NAMALWA (cell line): ENCODE data around the gene ZFAND2B.

Source experiments
- DNase-seq: peaks from one replicate; pipeline ENCODE4 v3.0.0-alpha.2; 2015; ENCODE audit warnings: low spot score

Gene ZFAND2B

DNA sequence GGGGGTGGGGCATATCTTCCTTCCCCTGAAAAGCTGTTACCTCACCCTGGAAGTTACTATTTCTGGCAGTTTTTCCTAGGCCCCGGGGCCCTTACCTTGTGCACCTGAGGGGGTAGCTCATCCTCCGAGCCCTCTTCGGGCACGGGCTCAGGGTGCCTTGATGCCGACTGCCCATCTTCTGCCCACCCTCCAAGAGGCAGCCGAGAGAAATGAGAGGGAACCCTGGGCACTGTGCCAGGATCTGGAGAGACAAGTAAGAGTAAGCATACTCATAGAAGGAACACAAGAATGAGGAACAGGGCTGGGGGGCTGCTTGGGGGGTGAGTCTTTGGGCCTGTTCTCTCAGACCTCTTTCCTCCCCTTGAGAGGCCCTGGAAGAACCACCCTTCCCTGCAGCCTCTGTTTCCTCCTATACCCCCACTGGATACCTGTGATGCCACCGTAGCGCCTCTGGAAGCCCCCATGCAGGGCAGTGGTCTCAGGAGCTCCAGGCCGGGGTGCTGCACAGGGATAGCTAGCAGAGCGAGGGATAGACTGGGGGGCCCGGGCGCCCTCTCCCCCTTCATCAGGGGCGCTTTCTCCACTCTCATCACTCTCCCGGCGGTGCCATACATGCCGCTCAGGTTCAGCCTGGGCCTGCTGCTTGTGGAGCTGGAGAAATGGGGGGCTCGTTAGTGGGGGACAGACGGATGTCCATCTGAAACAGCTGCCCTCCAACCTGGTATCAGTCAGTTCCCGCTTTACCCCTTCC lies 14.2 kb downstream of the ZFAND2B start:
- no peak for DNase-seq

DNA sequence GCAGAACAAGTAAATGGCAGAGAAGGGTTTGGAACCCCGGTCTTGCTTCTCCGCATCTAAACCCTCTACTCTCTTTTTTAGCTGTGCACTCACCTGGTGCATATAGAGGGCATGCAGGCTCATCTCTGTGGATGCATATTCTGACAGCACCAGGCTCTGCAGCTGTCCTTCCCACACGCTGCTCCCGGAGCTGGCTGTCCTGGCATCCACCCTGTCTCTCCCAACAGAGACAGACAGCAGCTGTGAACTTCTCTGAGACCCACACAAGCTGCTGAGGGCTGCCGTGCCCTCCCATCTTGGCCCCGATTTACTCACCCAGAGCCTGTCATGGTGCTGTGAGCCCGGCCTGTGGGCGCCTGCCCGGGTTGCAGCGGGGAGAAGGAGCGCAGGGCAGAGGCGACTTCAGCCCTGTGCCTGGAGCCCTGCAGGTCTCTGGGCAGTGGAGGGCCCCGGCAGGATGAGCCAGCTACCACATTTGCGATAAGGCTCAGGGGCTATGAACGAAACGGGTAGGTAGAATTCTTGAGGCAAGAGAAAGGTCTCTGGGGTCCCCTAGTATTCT lies 15.5 kb downstream of the ZFAND2B start:
- DNase-seq = no peak

DNA sequence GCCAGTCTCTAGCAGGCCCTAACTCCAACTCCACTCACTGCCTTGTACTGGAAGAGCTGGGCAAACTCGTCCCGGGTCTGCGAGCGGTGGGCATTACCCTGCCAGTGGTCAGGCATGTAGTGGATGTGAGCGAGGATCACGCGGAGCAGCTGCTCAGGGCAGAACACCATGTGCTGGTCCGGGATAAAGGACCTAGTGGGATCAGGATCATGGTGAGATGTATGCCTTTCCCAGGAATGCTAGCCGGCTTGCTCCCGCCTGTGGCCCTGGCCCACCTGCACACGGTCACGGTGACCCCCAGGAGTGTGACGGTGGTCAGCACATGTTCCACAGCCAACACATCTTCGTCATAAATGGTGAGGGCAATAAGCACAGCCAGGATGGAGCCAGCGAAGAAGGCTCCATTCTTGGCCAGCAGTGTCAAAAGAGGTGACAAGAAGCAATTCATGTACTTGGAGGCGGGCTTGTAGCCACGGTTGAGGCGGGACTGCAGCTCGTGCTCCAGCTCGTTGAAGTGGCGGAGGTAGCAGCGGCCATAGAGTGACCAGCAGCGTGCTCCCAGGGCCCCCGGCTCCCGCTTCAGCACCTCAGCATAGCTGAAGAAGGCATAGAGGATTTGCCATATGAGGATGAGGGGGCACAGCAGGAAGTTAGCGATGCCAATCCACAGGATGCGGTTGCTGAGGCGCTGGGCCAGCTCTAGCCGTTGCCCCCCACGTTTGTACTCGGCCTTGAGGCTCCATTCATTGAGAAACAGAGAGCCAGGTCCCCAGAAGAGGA lies 17.4 kb downstream of the ZFAND2B start:
- DNase-seq = no peak

DNA sequence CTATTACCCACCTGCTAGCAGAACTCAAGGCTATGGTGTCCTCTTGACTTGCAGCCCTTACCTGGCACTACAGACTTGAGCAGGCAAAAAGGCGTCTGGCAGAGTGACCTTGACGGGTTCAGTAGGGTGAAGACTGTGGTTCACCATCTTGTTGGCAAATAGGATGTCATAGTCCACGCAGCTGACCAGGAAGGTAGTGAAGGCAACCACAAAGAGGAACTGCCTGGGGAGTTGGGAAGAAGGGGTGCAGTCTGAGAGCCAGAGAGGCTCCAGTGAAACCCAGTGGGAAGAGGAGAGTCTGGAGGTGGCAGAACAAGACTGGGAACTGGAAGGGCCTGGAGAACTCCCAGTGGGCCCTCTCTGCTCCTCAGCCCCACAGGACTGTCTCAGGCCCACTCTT lies 18.8 kb downstream of the ZFAND2B start:
- no peak for DNase-seq

DNA sequence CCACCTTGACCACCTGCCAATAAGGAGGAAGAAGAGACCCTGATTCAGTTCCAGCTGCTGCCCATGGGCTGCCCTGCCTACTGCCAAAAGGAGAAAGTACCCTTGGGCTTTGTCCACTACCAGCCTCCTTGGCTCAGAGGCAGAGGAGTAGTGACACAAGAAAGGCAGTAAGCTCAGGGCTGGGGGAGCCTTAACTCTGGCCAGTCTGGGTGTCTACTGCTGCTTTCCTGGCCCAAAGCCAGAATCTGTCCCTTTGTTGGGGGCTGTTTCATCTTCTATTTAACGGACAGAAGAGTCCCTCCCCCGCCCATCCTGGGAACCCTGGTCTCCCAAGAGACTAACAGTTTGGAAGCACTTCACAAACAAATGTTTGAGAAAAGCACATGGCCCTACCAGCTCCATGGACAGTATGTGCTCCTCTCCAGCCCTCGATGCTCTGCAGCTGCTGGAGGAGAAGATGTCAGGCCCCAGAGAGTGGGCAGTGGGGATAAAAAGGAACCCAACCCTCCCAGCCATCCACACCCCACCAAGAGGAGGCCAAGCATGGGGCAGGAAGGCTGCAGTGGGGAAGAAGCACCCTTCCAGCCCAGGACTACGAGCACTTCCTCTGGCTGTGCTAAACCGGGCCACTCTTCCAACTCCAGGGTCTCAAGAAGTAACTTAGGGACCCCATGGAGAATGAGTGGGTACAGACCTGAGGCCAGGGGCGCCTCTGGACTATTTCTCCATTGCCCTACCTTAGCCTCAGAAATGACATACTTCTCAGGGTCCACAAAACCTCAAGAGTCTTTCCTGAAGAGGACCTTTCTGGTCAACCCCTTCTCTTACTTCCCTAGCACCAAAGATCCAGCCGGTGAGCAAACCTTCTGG lies 21.7 kb downstream of the ZFAND2B start:
- peak; percentile 34 for DNase-seq

DNA sequence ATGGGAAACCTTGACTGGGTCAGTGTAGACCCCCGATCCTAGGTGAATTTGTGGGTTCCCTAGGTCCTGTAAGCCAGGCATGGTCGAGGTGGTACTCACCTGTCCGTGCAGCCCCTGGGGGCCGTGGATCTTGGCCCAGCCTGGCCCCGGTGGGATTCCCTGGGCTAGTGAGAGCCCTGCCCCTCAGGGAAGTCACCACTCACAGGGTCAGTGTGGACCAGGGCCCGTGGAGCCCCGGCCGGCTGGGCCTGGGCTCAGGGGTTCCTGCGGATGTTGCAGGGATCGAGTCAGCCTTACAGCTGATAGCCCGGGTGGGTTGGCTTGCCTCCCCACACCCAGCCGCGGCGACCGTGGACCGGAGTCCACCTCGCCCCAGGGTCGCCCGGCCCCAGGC lies 22.3 kb downstream of the ZFAND2B start:
- no peak for DNase-seq

DNA sequence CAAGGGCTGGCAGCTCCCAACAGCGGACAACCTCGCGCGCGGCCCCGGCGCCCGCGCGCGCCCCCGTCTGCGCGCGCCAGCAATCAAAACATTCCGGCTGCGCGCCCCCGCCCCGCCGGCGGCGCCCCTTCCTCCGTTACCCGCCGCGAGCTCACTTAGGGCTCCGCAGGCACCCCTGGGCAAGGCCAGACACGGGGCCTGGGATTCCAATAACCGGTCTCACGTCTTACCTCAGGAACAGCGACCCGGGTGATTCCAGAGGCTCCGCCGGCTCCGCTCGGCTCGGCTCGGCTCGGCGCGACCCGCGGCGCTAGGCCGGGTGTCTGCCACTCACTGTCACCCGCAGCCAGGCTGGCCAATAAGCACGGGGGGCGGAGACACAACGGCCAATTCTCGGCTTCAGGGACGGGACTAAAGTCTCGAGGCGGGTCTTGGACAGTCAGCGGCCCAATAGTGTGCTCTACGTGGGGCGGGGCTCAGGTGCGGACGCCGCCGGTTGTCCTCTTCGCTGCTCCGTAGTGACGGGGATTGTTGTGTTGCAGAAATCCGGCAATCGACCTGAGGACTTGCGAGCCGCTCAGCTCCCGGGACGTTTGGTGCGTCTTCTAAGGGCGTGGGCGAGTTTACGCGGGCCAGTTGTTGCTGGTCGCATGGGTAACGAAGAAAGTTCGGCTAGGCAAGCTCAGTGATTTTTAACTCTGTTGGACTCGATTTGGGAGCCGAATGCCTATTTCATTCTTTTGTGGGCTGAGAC lies 22.9 kb downstream of the ZFAND2B start, which contains the start of the genes ANKZF1 and ATG9A:
TSS of gene ANKZF1 (plus strand) at position 502 of the 754 bp plus-strand sequence. CDS start 452 bp downstream, outside the sequence.
TSS of gene ATG9A (minus strand) at position 332 of the 754 bp plus-strand sequence. CDS start 1,612 bp downstream, outside the sequence.
- DNase-seq = peak; percentile 99

DNA sequence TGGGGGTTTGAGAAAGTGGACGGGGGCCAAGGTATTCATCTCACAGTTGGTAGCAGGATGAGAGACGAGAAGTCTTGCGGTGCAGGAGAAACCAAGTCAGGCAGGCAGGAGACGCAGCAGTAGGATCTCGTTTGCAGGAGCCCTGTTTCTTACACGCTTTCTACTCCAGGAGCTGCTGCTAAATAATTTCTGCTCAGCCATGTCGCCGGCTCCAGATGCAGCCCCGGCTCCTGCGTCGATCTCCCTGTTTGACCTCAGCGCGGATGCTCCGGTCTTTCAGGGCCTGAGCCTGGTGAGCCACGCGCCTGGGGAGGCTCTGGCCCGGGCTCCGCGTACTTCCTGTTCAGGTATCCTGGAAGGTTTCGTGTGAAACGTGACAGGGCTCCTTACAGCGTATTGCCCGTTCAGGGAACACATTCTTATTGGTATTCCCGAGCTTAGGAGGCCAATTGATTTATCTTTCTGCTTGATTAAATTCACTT lies 23.5 kb downstream of the ZFAND2B start:
- DNase-seq = peak; percentile 65

DNA sequence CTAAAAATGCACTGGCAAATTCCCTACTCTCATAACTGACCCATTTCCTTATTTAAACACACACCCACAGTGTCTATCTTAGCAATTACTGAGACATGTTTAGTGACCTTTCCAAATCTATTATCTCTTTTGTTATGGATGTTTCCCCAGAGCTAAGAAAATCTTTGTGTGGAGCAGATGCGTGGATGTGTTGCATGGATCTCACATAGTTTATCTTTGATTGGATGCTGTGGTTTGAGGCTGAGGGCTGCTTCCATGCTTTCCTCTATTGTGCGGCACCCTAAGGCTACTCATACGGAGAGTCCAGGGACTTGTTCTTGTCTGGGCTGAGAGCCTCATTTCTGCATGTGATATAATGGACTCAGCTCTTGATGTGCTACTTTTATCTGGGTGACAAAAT lies 27.7 kb downstream of the ZFAND2B start:
- no peak for DNase-seq

DNA sequence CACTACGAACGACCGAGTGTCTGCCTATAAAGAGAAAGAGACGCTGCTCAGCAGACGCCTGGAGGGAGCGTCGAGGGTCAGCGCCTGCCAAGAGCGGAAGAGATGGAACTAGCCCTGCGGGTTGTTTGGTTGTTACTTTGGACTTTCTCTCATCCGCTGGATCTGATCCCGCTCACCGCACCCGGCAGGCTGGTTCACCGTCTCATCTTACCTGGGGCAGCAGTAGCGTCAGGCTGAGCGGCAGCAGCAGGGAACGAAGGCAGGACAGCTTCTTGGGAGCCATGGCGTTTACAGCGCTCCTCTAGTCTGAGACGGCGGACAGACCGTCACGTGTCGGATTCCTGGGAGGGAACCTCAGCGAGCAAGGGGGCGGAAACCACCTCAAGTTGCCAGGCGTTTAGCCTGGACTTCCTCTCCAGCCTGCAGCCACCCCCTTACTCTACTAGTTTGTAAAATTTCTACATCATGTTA lies 36.7 kb downstream of the ZFAND2B start:
- DNase-seq = no peak

DNA sequence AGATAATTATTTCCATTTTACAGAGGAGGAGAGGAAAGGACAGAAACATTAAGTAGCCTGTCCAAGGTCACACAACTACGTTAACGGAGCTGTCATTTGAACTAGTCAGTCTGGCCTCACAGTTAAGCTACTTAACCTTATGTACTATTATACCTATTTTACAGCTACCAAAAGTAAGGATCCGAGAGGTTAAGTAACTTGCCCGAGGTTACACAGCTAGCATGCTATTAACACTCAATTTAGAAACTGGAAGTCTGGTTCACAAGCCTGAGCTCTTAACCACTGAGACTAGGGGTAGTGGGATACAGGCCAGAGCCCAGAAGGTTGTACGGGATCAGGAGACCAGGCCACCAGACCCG lies 38.2 kb downstream of the ZFAND2B start:
- DNase-seq = no peak

DNA sequence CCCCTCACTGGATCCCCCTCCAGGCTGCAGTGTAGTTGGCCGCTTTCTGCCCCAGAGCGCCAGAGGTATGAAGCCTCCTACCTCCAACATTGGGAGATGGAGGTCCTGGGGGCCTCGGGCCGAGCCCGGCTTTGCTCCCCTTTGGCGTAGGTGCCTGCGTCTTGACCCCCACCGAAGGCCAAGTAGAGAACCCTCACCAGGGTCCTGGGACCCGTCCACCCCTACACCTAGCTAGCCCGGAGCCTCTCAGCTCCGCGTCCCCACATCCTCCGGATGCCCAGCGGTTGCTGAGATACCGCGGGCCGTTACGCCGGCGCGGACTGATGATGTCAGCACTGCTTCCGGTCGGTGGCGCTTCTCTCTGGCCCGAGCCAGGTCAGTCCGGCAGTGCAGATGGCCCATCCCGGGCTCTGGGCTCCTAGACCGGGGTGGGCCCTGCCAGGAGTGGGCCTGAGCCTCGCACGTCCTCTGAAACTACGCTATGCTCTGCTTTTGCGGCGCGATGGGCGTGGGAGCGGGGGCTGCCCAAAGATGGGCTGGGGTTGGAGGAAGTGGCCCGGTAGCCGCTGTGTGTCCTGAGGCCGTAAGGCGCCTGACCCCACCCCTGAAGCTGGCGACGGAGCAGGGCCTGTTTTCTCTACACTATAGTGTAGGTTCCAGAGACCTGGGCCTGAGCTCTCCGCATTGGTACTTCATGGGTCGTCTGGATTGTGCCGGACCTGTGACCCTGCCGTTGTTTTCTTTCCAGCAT lies 38.7 kb downstream of the ZFAND2B start, which contains the start of the genes GLB1L and STK16:
TSS of gene GLB1L (minus strand) at position 297 of the 751 bp plus-strand sequence. CDS start 1,871 bp downstream, outside the sequence.
TSS of gene STK16 (plus strand) at position 332 of the 751 bp plus-strand sequence. CDS start 521 bp downstream, outside the sequence.
- peak; percentile 91 for DNase-seq

DNA sequence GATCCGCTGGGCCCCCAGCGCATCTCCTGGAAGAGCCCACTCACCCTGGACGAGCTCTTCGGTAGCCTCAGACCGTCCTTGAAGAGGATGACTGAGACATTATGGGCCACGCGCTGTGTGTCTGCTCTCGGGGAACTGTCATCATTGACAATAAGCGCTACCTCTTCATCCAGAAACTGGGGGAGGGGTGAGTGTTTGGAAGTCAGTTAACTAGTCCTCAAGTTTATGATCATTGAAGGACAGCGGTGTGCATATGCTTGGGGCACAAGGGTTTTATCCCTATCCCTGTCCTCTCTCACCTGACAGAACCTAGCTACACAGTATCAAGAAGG lies 39.3 kb downstream of the ZFAND2B start:
- no peak for DNase-seq

DNA sequence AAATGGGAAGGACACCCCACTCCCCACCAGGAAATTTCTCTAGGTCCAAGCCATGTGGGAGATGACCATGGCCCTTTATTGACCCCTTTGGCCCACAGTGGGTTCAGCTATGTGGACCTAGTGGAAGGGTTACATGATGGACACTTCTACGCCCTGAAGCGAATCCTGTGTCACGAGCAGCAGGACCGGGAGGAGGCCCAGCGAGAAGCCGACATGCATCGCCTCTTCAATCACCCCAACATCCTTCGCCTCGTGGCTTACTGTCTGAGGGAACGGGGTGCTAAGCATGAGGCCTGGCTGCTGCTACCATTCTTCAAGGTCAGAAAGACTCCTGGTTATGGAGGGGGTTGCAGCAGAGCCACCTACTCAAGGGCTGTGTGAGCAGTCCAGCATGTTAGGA lies 40.0 kb downstream of the ZFAND2B start:
- no peak for DNase-seq

DNA sequence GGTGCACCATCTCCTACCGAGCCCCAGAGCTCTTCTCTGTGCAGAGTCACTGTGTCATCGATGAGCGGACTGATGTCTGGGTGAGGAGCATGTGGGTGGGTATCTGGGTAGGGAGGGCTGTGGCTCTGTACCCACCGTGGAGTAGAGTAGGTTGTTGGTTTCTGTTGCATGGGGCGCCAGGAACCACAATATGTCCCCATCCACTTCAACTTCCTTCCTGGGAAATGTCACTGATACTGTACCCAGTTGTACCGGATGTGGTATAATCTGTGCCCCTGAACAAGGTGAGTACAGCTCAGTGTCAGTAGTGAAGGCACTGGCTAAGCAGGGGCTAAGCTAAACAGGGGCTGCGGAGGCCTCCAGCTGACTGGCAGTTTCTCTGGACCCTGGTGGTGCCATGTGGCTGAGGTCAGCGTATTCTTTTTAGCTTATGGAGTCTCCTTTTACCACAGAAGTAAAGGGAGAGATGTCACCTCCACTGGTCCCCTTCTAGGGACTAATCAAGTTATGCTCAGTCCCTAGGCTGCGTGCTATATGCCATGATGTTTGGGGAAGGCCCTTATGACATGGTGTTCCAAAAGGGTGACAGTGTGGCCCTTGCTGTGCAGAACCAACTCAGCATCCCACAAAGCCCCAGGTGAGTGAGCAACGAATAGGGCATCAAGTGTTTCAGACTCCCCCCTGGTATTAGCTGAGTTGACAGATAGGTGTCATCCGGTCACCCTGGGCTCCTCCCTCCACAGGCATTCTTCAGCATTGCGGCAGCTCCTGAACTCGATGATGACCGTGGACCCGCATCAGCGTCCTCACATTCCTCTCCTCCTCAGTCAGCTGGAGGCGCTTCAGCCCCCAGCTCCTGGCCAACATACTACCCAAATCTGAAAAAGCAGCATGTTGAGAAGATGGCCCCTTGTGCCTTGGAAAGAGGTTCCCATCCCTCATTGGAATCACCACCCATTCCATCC lies 41.4 kb downstream of the ZFAND2B start:
- no peak for DNase-seq

DNA sequence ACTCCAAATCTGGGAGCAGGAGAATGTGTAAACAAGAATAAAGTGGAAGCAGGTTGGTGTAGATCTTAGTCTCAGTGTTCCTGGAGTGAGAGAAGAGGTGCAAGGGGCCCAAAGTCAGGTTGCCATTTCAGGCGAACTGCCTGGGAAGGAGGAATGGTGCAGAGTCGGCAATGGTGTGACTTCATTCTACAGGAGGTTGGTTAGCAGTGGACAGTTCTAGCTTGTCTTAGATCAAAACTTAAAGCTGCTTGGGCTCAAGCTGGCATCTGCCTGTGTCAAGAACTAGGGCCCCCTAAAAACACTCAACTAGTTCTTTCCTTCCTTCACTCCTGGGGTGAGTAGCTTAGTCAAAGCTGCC lies 42.2 kb downstream of the ZFAND2B start:
- DNase-seq = no peak

DNA sequence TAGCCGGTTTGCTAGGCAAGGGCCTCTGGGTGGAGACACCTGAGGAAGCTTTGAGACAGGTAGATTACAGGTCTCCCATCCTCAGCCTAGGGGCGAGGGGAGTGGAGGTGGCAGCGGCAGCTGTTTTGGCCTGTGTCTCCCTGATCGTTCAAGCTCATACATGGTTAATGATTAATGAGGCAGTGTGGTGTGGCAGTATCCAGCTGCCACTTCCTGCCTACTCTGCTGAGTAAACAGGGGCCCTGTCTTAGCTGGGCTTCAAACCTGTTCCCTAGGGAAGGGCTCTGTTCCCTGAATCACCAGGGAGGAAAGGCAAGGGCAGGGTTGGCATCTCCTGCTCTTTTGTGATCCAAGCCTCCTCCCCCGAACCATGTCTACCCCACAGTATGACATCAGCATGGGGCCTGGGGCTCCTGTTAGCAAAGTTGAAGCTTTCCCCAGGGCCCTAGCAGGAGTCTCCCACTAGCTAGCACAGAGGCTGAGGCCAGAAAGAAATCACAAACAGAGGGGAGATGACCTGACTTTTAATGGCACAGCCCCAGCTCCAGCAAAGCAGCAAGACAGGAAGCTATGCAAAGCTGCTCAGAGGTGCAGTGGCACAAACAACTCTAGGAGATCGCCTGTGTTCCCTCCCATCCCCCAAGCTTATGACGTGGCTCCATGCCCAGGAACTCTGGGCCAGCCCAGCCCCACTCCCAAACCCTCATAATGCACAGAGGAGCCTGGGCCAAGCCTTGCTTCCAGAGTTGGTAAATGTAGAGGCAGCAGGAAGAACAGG lies 42.8 kb downstream of the ZFAND2B start:
- peak; percentile 81 for DNase-seq
